Keratinocyte (primary cell): ENCODE measurements around the gene CCT3.

Source experiments
- CTCF ChIP-seq, 3 experiments: IDR thresholded peaks in 1 of 3; conservative IDR thresholded peaks in 1 of 3; optimal IDR thresholded peaks in 1 of 3; 2 replicates in 2 of 3; 3 replicates in 1 of 3; pipeline versions ENCODE3 to v1.5.1; 2011; ENCODE audit warnings: low read length in 3 of 3, mild to moderate bottlenecking in 3 of 3, moderate library complexity in 2 of 3, control low read depth in 1 of 3, inconsistent platforms in 1 of 3; ENCODE audit not compliant: insufficient read depth in 2 of 3; ENCODE audit errors: extremely low read depth in 1 of 3
- EZH2 ChIP-seq: IDR thresholded peaks from one replicate; pipeline ENCODE4 v1.6.1; 2012; ENCODE audit warnings: inconsistent platforms, mild to moderate bottlenecking, low read length, moderate library complexity

GRCh38 chr1:156342166-156342955, 4.3 kb upstream of the CCT3 start:
- TF ChIP-seq CTCF (optimal IDR thresholded peaks at IDR 0.05 in 1 of 3, IDR thresholded peaks at IDR 0.05 in 1 of 3, conservative IDR thresholded peaks at IDR 0.05 in 1 of 3; ENCODE audit: extremely low read depth in 1 of 3, insufficient read depth in 2 of 3, low read length in 3 of 3) (no peak), EZH2 (no peak)
